GM12875 (cell line): ENCODE data around the gene LRRTM4.

Experiments
- H3K4me3 ChIP-seq: one replicate; pipeline ENCODE4 v1.5.1; 2011; ENCODE audit warnings: low read depth, low read length, control low read depth
- CTCF ChIP-seq: IDR thresholded peaks from 2 replicates; pipeline ENCODE4 v1.5.1; 2011; ENCODE audit warnings: low read depth, mild to moderate bottlenecking, control low read depth, inconsistent platforms, low read length, moderate library complexity, borderline replicate concordance; ENCODE audit not compliant: insufficient read depth

The LRRTM4 gene

GRCh38 chr2:76870011-76870410, 652.2 kb downstream of the LRRTM4 start:
- H3K4me3 ChIP-seq, result no peak overlapping the region
- no peak for TF ChIP-seq CTCF

GRCh38 chr2:76867854-76868253, 654.3 kb downstream of the LRRTM4 start:
- TF ChIP-seq CTCF, result no peak
- no peak overlapping the region for H3K4me3 ChIP-seq

- no peak overlapping the region for H3K4me3 ChIP-seq
- no peak for TF ChIP-seq CTCF
Observed at GRCh38 chr2:76866464-76866863, 655.7 kb downstream of the LRRTM4 start.

- no peak overlapping the region for H3K4me3 ChIP-seq
- no peak for TF ChIP-seq CTCF
Observed at GRCh38 chr2:76862901-76863300, 659.3 kb downstream of the LRRTM4 start.

- no peak for TF ChIP-seq CTCF
- no peak overlapping the region for H3K4me3 ChIP-seq
Observed at GRCh38 chr2:76861708-76862107, 660.5 kb downstream of the LRRTM4 start.

- no peak overlapping the region for H3K4me3 ChIP-seq
- no peak for TF ChIP-seq CTCF
Observed at GRCh38 chr2:76851000-76851399, 671.2 kb downstream of the LRRTM4 start.

- no peak overlapping the region for H3K4me3 ChIP-seq
- TF ChIP-seq CTCF, result no peak
Observed at GRCh38 chr2:76849086-76849485, 673.1 kb downstream of the LRRTM4 start.
